OCI-LY3 (cell line): ENCODE data around the gene PREX1.
A peak's percentile ranks its signal among the peaks of the same experiment; 100 is the strongest.

Source experiments
- H2AFZ ChIP-seq: fragments of 200-600, 300-600 bp; shearing (Covaris generic); 2 replicates; pipeline ENCODE4 v1.6.0; 2014; ENCODE audit warnings: antibody characterized with exemption, low read depth, low read length
- H3K27ac ChIP-seq: fragments of 200-600, 300-600 bp; sonication (generic); 2 replicates; pipeline ENCODE4 v1.5.1; 2014; ENCODE audit warnings: mild to moderate bottlenecking, low read length, moderate library complexity, mixed read lengths
- H3K27me3 ChIP-seq: fragments of 200-600, 300-600 bp; sonication (generic); 2 replicates; pipeline ENCODE4 v1.6.1; 2014; ENCODE audit warnings: low read depth, low read length, mixed read lengths
- H3K36me3 ChIP-seq: fragments of 200-600, 300-600 bp; sonication (generic); replicated peaks from 2 replicates; pipeline ENCODE3; 2014; ENCODE audit warnings: low read depth, low read length, mixed read lengths
- H3K4me1 ChIP-seq: fragments of 300-600, 200-600 bp; sonication (generic); 2 replicates; pipeline ENCODE4 v1.6.1; 2014; ENCODE audit warnings: low read length, mixed read lengths
- H3K4me2 ChIP-seq: fragments of 200-600, 300-600 bp; sonication (generic); 2 replicates; pipeline ENCODE4 v1.6.1; 2014; ENCODE audit warnings: low read length, mixed read lengths
- H3K4me3 ChIP-seq: fragments of 300-600, 200-600 bp; sonication (generic); 2 replicates; pipeline ENCODE4 v1.5.1; 2014; ENCODE audit warnings: antibody characterized with exemption, mild to moderate bottlenecking, low read length, moderate library complexity
- H3K79me2 ChIP-seq: fragments of 300-600, 200-600 bp; shearing (Covaris generic); 2 replicates; pipeline ENCODE4 v1.6.1; 2014; ENCODE audit warnings: mild to moderate bottlenecking, low read length, mixed read lengths
- H3K9ac ChIP-seq: fragments of 300-600, 200-600 bp; shearing (Covaris generic); 2 replicates; pipeline ENCODE4 v1.6.0; 2014; ENCODE audit warnings: mild to moderate bottlenecking, low read length, moderate library complexity
- H3K9me3 ChIP-seq: fragments of 200-600, 300-600 bp; shearing (Covaris generic); 2 replicates; pipeline ENCODE4 v1.6.1; 2014; ENCODE audit warnings: low read length, mixed read lengths; ENCODE audit not compliant: insufficient read depth
- H4K20me1 ChIP-seq: fragments of 200-600, 300-600 bp; sonication (generic); 2 replicates; pipeline ENCODE4 v1.6.1; 2016; ENCODE audit warnings: low read length, mixed read lengths; ENCODE audit not compliant: insufficient read depth
- CTCF ChIP-seq: fragments of 200-600, 300-600 bp; sonication (generic); IDR thresholded peaks from 2 replicates; pipeline ENCODE4 v1.5.1; 2014; ENCODE audit warnings: antibody characterized with exemption, low read length, low read depth
- EZH2phosphoT487 ChIP-seq: fragments of 200-600 bp; shearing (Covaris generic); IDR thresholded peaks from 2 replicates; pipeline ENCODE4 v1.6.1; 2018; ENCODE audit warnings: antibody characterized with exemption, mixed run types, low read depth

The PREX1 gene

GRCh38 chr20:48583171-48583570 lies 244.6 kb downstream of the PREX1 start:
- Histone ChIP-seq H3K9ac (no peak overlapping the region), H3K79me2 (no peaks in the 10 kb centered on the region), H3K4me3 (no peak overlapping the region), H3K4me2 (no peak overlapping the region), H3K27me3 (peaks cover 10% of the 10 kb centered on the region; the same call in 1 of the 2 replicates), H2AFZ (no peak overlapping the region), H3K4me1 (peaks cover 4% of the 10 kb centered on the region; the same call in 1 of the 2 replicates), H4K20me1 (no peaks in the 10 kb centered on the region), H3K9me3 (no peaks in the 10 kb centered on the region), H3K27ac (no peak overlapping the region), H3K36me3 (no peaks in the 10 kb centered on the region)
- no peak for TF ChIP-seq CTCF
- TF ChIP-seq EZH2phosphoT487, result no peak

- TF ChIP-seq CTCF, result no peak
- TF ChIP-seq EZH2phosphoT487, result no peak
- Histone ChIP-seq H3K4me2 (no peak overlapping the region), H3K27me3 (peaks cover 10% of the 10 kb centered on the region; the same call in 1 of the 2 replicates), H2AFZ (no peak overlapping the region), H3K27ac (no peak overlapping the region), H3K9me3 (no peaks in the 10 kb centered on the region), H3K36me3 (no peaks in the 10 kb centered on the region), H4K20me1 (no peaks in the 10 kb centered on the region), H3K9ac (no peak overlapping the region), H3K4me1 (peaks cover 4% of the 10 kb centered on the region; the same call in 1 of the 2 replicates), H3K79me2 (no peaks in the 10 kb centered on the region), H3K4me3 (no peak overlapping the region)
These were observed 245.2 kb downstream of the PREX1 start for GRCh38 chr20:48582673-48582985.

GRCh38 chr20:48581167-48581566 lies 246.6 kb downstream of the PREX1 start:
- Histone ChIP-seq H3K27ac (no peak overlapping the region), H3K4me1 (peaks cover 4% of the 10 kb centered on the region; the same call in 1 of the 2 replicates), H3K79me2 (no peaks in the 10 kb centered on the region), H3K9ac (no peak overlapping the region), H3K4me2 (no peak overlapping the region), H4K20me1 (no peaks in the 10 kb centered on the region), H2AFZ (no peak overlapping the region), H3K9me3 (no peaks in the 10 kb centered on the region), H3K27me3 (peaks cover 13% of the 10 kb centered on the region; the same call in 1 of the 2 replicates), H3K36me3 (no peaks in the 10 kb centered on the region), H3K4me3 (no peak overlapping the region)
- TF ChIP-seq EZH2phosphoT487 (no peak), CTCF (no peak)

GRCh38 chr20:48578397-48579098 lies 249.3 kb downstream of the PREX1 start:
- no peaks in the 10 kb centered on the region for H3K79me2 ChIP-seq
- H2AFZ ChIP-seq, result no peak overlapping the region
- H3K4me1 ChIP-seq, result peaks cover 4% of the 10 kb centered on the region; the same call in 1 of the 2 replicates
- H3K4me3 ChIP-seq, result no peak overlapping the region
- no peaks in the 10 kb centered on the region for H3K36me3 ChIP-seq
- H4K20me1 ChIP-seq, result no peaks in the 10 kb centered on the region
- H3K27me3 ChIP-seq, result peaks cover 14% of the 10 kb centered on the region; the same call in 1 of the 2 replicates
- H3K9ac ChIP-seq, result no peak overlapping the region
- TF ChIP-seq EZH2phosphoT487 (no peak), CTCF (peak; percentile 32)
- H3K27ac ChIP-seq, result no peak overlapping the region
- no peak overlapping the region for H3K4me2 ChIP-seq
- no peaks in the 10 kb centered on the region for H3K9me3 ChIP-seq
